Colonic mucosa (tissue), 4 donors: ENCODE measurements around the gene PDIA2. TPM values are rescaled to one million over a fixed set of nuclear protein-coding genes. Genes with fewer than 3 reads are reported as not detected.

Source experiments
- DNase-seq: peaks from one replicate; pipeline ENCODE4 v3.0.0-alpha.2; 2020
- H3K27ac ChIP-seq: fragments of 200-600 bp; one replicate; pipeline ENCODE4 v1.8.0; 2021
- H3K27me3 ChIP-seq: fragments of 200-600 bp; one replicate; pipeline ENCODE4 v1.8.0; 2021
- H3K36me3 ChIP-seq: fragments of 200-600 bp; one replicate; pipeline ENCODE4 v1.8.0; 2021
- H3K4me1 ChIP-seq: fragments of 200-600 bp; one replicate; pipeline ENCODE4 v1.8.0; 2021; ENCODE audit warnings: mild to moderate bottlenecking
- H3K4me3 ChIP-seq: fragments of 200-600 bp; one replicate; pipeline ENCODE4 v1.8.0; 2021
- H3K9ac ChIP-seq, 2 donors: one replicate each; pipeline ENCODE4 v1.7.0; 2013; ENCODE audit warnings: control low read depth in 2 of 2, low read depth in 2 of 2, low read length in 2 of 2
- H3K9me3 ChIP-seq: fragments of 200-600 bp; one replicate; pipeline ENCODE4 v1.8.0; 2021
- intact Hi-C: fragments of 100-400 bp; cut with DNase I; formaldehyde crosslinking; loops from one replicate; pipeline ENCODE4 v1.14.1; 2022
- total RNA-seq, 2 donors: library from RNA; stranded (reverse); fragmentation: NEBNext Ultra II Directional in 1 of 2; extraction: Animal tissue kit (Norgen Biotek cat#: 25700) in 1 of 2; gene quantifications; one replicate each; pipeline ENCODE4 v1.2.1, GENCODE V29; 2021
- TF ChIP-seq, protein P1 (sequence below): fragments of 200-600 bp; IDR thresholded peaks from one replicate; pipeline ENCODE4 v1.8.0; 2022; ENCODE audit warnings: antibody characterized with exemption, mild to moderate bottlenecking
- donor health status: healthy.
- donor health status: DM: no; HTN: no; CAD: no.
- donor health status: DM: no; HTN: no; CAD: no.

The PDIA2 gene
- total RNA-seq, 2 donors from 2014 or later: 1.4 to 2.6 TPM

DNA sequence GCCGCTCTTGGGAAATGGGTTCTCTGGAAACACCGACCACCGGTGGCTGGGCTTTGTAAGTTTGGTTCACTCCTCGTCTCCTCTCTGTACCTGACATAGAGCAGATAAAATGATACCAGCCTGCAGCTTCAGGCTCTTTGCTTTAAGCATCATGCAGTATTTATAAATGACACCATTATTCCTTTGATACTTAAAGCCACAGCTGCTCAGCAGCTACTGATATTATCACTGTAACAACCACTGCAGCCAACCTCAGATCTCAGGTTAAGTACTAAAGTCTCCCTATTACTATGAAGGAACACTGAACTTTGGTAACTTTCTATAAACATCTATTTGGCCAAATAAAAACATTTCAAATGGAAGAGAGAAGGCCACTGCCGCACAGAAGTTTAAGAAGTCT, 34.6 kb downstream of the PDIA2 start:
- H3K36me3 ChIP-seq: peaks cover 8% of the 10 kb centered on the region
- no peak for DNase-seq
- H3K27me3 ChIP-seq: no peaks in the 10 kb centered on the region
- no peak overlapping the region for H3K4me3 ChIP-seq
- intact Hi-C loops: no loop called here
- no peak overlapping the region for H3K9ac ChIP-seq
- H3K27ac ChIP-seq: no peak overlapping the region
- H3K9me3 ChIP-seq: no peaks in the 10 kb centered on the region
- no peaks in the 10 kb centered on the region for H3K4me1 ChIP-seq
- TF ChIP-seq, protein P1, sequence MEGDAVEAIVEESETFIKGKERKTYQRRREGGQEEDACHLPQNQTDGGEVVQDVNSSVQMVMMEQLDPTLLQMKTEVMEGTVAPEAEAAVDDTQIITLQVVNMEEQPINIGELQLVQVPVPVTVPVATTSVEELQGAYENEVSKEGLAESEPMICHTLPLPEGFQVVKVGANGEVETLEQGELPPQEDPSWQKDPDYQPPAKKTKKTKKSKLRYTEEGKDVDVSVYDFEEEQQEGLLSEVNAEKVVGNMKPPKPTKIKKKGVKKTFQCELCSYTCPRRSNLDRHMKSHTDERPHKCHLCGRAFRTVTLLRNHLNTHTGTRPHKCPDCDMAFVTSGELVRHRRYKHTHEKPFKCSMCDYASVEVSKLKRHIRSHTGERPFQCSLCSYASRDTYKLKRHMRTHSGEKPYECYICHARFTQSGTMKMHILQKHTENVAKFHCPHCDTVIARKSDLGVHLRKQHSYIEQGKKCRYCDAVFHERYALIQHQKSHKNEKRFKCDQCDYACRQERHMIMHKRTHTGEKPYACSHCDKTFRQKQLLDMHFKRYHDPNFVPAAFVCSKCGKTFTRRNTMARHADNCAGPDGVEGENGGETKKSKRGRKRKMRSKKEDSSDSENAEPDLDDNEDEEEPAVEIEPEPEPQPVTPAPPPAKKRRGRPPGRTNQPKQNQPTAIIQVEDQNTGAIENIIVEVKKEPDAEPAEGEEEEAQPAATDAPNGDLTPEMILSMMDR: no peak

- Histone ChIP-seq H3K9ac (no peak overlapping the region), H3K4me1 (no peaks in the 10 kb centered on the region), H3K36me3 (no peaks in the 10 kb centered on the region), H3K27ac (no peak overlapping the region), H3K27me3 (no peaks in the 10 kb centered on the region), H3K9me3 (no peaks in the 10 kb centered on the region), H3K4me3 (no peak overlapping the region)
- no peak for DNase-seq
- TF ChIP-seq, protein P1: no peak
- intact Hi-C loops: no loop called here
These were observed 35.7 kb downstream of the PDIA2 start for GRCh38 chr16:318628-319027.

DNA sequence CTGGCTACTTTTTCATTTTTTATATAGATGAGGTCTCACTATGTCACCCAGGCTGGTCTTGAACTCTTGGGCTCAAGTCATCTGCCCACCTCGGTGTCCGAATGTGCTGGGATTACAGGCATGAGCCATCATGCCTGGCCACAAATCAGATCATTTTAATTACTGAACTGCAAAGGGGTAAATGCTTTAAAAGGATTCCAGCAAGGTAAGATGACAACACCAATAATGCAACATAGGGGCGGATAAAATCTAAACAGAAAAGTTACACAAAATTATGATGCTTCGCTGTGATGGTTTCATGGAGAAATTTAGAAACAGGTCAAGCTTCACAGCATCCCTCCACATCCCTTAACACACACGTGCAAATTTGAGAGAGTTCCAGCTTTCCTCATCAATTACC, 37.2 kb downstream of the PDIA2 start:
- intact Hi-C loops: no loop called here
- no peaks in the 10 kb centered on the region for H3K27me3 ChIP-seq
- DNase-seq: no peak
- H3K36me3 ChIP-seq: no peaks in the 10 kb centered on the region
- H3K27ac ChIP-seq: no peak overlapping the region
- H3K9me3 ChIP-seq: no peaks in the 10 kb centered on the region
- H3K4me1 ChIP-seq: no peaks in the 10 kb centered on the region
- TF ChIP-seq, protein P1: no peak
- no peak overlapping the region for H3K9ac ChIP-seq
- no peak overlapping the region for H3K4me3 ChIP-seq

- no peaks in the 10 kb centered on the region for H3K9me3 ChIP-seq
- H3K27me3 ChIP-seq: no peaks in the 10 kb centered on the region
- intact Hi-C loops: no loop called here
- TF ChIP-seq, protein P1: no peak
- H3K9ac ChIP-seq: no peak overlapping the region
- no peak overlapping the region for H3K4me3 ChIP-seq
- DNase-seq: no peak
- peaks cover 8% of the 10 kb centered on the region for H3K4me1 ChIP-seq
- H3K36me3 ChIP-seq: no peaks in the 10 kb centered on the region
- H3K27ac ChIP-seq: no peak overlapping the region
These were observed 38.6 kb downstream of the PDIA2 start for GRCh38 chr16:321532-321931.

DNA sequence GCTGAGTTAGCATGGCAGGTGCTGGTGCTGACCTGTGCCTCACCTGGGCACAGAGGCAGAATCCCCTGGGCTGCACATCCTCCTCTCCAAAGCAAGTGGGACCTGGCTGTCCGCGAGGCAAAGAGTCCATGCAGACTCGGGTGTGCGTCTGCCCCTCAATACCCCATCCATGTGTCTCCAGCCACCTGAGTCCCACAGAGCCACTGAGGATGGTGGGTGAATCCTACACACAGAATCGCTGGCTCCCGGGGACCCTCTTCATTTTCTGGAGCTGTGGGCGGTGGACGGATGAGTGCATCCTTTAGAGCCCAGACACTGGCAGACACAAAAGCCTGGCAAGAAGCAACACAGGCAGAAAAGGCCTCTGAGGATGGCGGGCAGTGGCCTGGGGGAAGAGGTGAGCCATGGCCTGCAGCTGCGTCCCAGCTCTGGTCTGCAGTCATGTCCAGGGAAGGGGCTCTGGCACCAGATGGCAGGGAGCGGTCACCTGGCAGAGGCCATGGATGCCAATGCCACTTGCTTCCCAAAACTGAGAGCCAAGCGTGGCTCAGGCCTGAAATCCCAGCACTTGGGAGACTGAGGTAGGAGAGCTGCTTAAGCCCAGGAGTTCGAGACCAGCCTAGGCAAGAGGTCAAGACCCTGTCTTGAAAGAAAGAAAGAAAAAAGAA, 39.6 kb downstream of the PDIA2 start:
- no peak for DNase-seq
- no peaks in the 10 kb centered on the region for H3K36me3 ChIP-seq
- H3K9me3 ChIP-seq: no peaks in the 10 kb centered on the region
- TF ChIP-seq, protein P1: no peak
- H3K27me3 ChIP-seq: no peaks in the 10 kb centered on the region
- H3K9ac ChIP-seq: no peak overlapping the region
- no peak overlapping the region for H3K27ac ChIP-seq
- intact Hi-C loops: no loop called here
- H3K4me1 ChIP-seq: peaks cover 15% of the 10 kb centered on the region
- no peak overlapping the region for H3K4me3 ChIP-seq
